Esophagus muscularis mucosa (tissue), 3 donors: Measurements from ENCODE around the gene MXRA7.

ENCODE experiments used
- POLR2A ChIP-seq: fragments of 450-650 bp; IDR thresholded peaks from one replicate; pipeline ENCODE4 v1.6.1; 2017; ENCODE audit warnings: antibody characterized with exemption, moderate library complexity, mild to moderate bottlenecking, low read depth
- TF ChIP-seq, protein P1 (sequence below), 3 experiments: fragments of 200-600 bp in 2 of 3; fragments of 450-650 bp in 1 of 3; sonication (generic) in 2 of 3; IDR thresholded peaks; one replicate each; pipeline ENCODE4 v1.5.1; 2017 to 2019; ENCODE audit warnings: antibody characterized with exemption in 3 of 3, mild to moderate bottlenecking in 2 of 3, moderate library complexity in 1 of 3

DNA sequence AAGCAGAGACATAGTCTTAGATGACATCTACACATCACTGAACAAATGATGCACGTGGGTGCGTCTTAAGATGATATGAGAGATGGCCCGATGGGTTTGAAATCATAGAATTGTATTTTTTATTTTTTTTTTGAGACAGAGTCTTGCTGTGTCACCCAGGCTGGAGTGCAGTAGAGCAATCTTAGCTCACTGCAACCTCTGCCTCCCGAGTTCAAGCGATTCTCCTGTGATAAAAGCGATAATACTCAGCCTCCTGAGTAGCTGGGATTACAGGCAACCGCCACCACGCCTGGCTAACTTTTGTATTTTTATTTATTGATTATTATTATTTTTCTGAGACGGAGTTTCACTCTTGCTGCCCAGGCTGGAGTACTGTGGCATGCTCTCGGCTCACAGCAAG is 72.5 kb downstream of the MXRA7 start:
- TF ChIP-seq POLR2A, result no peak
- TF ChIP-seq, protein P1, sequence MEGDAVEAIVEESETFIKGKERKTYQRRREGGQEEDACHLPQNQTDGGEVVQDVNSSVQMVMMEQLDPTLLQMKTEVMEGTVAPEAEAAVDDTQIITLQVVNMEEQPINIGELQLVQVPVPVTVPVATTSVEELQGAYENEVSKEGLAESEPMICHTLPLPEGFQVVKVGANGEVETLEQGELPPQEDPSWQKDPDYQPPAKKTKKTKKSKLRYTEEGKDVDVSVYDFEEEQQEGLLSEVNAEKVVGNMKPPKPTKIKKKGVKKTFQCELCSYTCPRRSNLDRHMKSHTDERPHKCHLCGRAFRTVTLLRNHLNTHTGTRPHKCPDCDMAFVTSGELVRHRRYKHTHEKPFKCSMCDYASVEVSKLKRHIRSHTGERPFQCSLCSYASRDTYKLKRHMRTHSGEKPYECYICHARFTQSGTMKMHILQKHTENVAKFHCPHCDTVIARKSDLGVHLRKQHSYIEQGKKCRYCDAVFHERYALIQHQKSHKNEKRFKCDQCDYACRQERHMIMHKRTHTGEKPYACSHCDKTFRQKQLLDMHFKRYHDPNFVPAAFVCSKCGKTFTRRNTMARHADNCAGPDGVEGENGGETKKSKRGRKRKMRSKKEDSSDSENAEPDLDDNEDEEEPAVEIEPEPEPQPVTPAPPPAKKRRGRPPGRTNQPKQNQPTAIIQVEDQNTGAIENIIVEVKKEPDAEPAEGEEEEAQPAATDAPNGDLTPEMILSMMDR (IDR thresholded peaks at IDR 0.05), result no peak
